Thymus (tissue), 11 donors: ENCODE data around the gene LILRA6. TPM values are rescaled to one million over a fixed set of nuclear protein-coding genes. Genes with fewer than 3 reads are reported as not detected.

Experiments used
- DNase-seq, 9 donors: peaks; one replicate each; pipeline ENCODE4 v3.0.0-alpha.2; 2013; ENCODE audit warnings: low spot score in 9 of 9, low read depth in 6 of 9, missing footprints in 1 of 9
- H3K27ac ChIP-seq, 2 donors: one replicate each; pipeline ENCODE4 v1.5.1; 2013; ENCODE audit warnings: control low read depth in 1 of 2, low read depth in 1 of 2, low read length in 1 of 2, mild to moderate bottlenecking in 1 of 2, moderate library complexity in 1 of 2
- H3K27me3 ChIP-seq, 2 donors: one replicate each; pipeline ENCODE4 v1.5.1; 2013; ENCODE audit warnings: low read length in 1 of 2; ENCODE audit not compliant: control insufficient read depth in 2 of 2, insufficient read depth in 1 of 2
- H3K36me3 ChIP-seq, 2 donors: one replicate each; pipeline ENCODE4 v1.5.1; 2013; ENCODE audit warnings: low read length in 1 of 2, mild to moderate bottlenecking in 1 of 2, moderate library complexity in 1 of 2; ENCODE audit not compliant: control insufficient read depth in 2 of 2, insufficient read depth in 2 of 2
- H3K4me1 ChIP-seq, 2 donors: one replicate each; pipeline ENCODE4 v1.5.1; 2013; ENCODE audit warnings: low read length in 2 of 2; ENCODE audit not compliant: control insufficient read depth in 2 of 2, insufficient read depth in 2 of 2
- H3K4me3 ChIP-seq, 2 donors: one replicate each; pipeline ENCODE4 v1.5.1; 2013; ENCODE audit warnings: low read length in 2 of 2, control low read depth in 1 of 2, mild to moderate bottlenecking in 1 of 2
- H3K9me3 ChIP-seq, 2 donors: one replicate each; pipeline ENCODE4 v1.5.1; 2013; ENCODE audit warnings: low read length in 1 of 2, mild to moderate bottlenecking in 1 of 2; ENCODE audit not compliant: control insufficient read depth in 2 of 2, insufficient read depth in 1 of 2
- WGBS: extraction: QIAGEN DNeasy Blood & Tissue Kit; methylation state at CpG from one replicate; pipeline ENCODE4 v1.1.7; 2013; 5-methylcytosine and 5-hydroxymethylcytosine counted together
- polyA plus RNA-seq: library from polyadenylated mRNA; stranded (reverse); fragments of 200-250 nt; gene quantifications from one replicate; pipeline ENCODE4 v1.2.3, GENCODE V29; 2013
- total RNA-seq: library from RNA; stranded (reverse); fragments of 120-200 nt; gene quantifications from one replicate; pipeline ENCODE4 v1.2.4, GENCODE V29; 2013
- donor health status: healthy.

LILRA6 gene
- total and polyA plus RNA-seq, 2 donors: 0.61 to 3.9 TPM

DNA sequence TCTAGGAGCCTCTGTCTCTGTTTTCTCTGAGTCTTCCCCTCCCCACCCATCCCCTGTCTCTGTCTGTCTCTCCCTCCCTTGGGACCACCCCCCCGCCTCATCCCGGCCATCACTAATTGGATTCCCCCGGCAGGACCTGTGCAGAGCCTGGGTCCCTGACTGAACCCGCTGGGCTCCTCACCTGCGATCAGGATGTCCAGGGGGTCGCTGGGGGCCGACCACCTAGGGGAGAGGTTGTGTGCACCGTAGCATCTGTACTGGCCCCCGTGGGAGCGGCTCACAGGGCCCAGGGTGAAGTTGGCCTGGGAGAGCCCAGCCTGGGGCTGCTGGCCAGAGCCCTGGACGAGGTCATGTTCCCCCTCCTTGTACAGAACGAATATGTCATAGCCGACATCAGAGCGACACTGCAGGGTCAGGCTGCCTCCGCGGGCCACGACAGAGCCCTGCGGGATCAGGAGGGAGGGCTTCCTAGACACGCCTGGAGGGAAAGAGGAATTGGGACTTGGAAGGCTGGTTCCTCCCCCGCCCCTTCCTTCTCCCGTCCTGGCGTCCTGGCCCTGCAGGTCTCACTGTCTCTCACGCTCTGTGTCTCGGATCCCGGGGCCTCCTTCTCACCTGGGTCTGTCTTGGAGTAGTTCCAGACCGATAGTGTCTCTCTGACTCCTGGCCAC, 12.7 kb upstream of the LILRA6 start:
- no peak overlapping the region for H3K4me3 ChIP-seq

DNA sequence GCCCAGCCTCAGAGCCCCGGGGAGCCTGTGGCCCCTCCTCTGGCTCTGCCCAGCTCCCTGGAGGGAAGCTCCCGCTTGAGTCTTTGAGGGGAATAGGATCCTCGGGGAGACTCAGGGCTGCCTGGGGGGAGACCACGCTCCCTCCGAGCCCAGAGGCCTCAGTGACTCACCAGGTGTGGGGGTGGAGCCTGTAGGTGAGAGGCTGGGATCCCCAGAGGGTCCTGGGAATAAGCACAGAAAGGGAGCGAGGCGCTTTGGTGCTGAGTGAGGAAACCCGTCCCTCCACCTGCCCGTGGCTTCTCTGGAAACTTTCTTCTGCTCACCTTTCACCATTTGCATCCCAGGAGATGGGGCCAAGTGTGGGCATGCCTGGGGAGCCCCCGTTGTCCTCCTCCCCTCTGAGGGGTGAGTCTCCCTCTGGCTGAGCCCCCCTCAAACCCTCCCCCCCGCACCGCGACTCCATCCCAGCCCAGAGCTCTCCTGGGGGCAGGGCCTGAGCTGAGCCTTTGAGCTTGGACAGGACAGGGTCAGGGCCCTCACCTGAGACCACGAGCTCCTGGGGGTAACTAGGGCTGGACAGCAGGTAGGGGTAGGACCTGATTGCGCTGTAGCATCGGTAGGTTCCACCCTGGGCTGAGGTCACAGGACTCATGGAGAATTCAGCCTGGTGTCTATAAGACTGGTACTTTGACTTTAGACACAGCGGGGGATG, 11.8 kb upstream of the LILRA6 start:
- H3K4me1 ChIP-seq: no peaks in the 10 kb centered on the region
- no peak for DNase-seq
- no peaks in the 10 kb centered on the region for H3K9me3 ChIP-seq
- peaks cover 0 to 7% of the 10 kb centered on the region in 2 donors for H3K27me3 ChIP-seq
- no peak overlapping the region for H3K27ac ChIP-seq
- no peak overlapping the region for H3K4me3 ChIP-seq
- H3K36me3 ChIP-seq: no peaks in the 10 kb centered on the region
- 85% methylated on average over 17 of the region's 17 CpGs for WGBS

More for the DNA sequence above, 12.7 kb upstream of the LILRA6 start:
- Histone ChIP-seq H3K27ac (no peak overlapping the region), H3K9me3 (no peaks in the 10 kb centered on the region), H3K4me1 (no peaks in the 10 kb centered on the region), H3K27me3 (peaks cover 0 to 8% of the 10 kb centered on the region in 2 donors), H3K36me3 (no peaks in the 10 kb centered on the region)
- WGBS: 88% methylated on average over 26 of the region's 26 CpGs
- no peak for DNase-seq

DNA sequence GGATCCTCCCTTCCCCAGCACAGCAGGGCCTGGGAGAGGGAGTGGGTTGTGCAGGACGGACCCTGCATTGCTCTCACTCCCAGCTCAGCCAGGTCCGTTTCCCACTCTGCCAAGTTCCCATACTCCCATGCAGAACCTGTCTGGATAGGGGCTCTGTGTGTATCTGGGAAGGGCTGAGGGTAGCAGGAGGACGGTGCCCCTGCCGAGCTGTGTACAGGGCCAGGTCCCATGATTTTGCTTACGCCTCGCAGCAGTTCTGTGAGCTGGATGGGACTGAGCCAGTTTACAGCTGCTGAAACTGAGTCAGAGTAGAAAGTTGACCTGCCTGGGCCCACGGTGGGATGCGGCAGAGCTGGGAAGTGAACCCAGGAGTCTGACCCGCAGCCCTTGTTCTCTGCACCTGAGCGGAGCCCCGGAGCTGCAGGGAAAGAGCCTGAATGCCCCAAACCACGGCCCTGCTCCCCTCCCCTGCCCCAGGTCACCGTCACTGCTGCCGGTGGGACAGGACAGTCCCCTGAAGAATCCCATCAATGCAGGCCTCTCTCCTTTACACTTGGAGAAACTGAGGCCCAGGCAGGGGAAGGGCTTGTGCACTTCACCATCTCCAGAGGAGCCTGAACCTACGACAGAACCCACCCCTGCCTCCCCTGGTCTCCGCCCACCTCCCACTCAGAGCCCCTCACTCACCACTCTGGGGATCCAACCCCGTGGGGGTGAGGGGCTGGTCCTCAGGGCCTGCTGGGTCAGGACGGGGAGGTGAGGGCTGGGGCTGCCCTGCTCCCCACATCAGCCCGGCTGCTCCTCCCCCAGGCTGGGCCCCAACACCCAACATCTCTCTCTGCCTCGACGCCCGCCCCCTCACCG, 11.0 kb upstream of the LILRA6 start:
- no peak overlapping the region for H3K27ac ChIP-seq
- H3K4me3 ChIP-seq: no peak overlapping the region
- H3K27me3 ChIP-seq: peaks cover 0 to 7% of the 10 kb centered on the region in 2 donors
- H3K9me3 ChIP-seq: no peaks in the 10 kb centered on the region
- DNase-seq: no peak
- no peaks in the 10 kb centered on the region for H3K4me1 ChIP-seq
- no peaks in the 10 kb centered on the region for H3K36me3 ChIP-seq
- 89% methylated on average over 23 of the region's 23 CpGs for WGBS

DNA sequence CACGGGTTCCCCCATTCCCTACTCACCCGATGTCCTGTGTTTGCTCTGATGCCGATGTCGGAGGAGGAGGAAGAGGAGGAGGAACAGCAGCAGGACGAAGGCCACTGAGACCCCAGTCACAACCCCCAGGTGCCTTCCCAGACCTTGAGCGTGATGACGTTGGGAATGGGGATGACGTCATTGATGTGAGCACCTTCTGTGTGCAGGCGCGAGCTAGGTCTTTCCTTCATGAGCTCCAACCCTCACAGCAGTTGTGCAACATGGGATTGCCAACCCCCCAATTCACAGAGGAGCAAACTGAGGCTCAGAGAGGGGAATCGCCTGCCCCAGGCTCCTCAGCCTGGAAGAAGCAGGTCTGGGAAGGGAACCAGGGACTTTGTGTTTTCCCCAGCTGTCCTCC, 10.3 kb upstream of the LILRA6 start:
- Histone ChIP-seq H3K9me3 (no peaks in the 10 kb centered on the region), H3K4me3 (no peak overlapping the region), H3K4me1 (no peaks in the 10 kb centered on the region), H3K36me3 (no peaks in the 10 kb centered on the region), H3K27me3 (peaks cover 0 to 12% of the 10 kb centered on the region in 2 donors), H3K27ac (no peak overlapping the region)
- 95% methylated on average over 11 of the region's 11 CpGs for whole genome bisulfite sequencing
- DNase-seq: no peak

DNA sequence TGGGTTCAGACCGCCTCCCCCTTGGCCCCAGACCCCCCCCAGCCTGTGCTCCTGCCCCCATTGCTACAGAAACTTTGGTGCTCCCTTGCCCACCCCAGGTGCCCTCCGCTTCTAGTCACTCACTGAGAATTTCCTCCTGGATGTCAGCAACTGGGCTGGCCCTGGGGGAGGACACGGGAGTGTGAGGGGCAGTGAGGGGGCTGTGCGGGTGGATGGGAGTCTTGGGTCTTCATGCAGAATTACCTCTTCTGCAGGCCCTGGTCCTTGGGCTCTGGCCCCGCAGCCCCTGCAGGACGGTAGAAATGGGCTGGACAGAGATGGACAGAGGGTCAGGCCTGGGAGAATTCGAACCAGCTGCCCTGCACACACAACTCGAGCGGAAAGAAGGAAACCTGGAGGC, 9.7 kb upstream of the LILRA6 start:
- WGBS: 89% methylated on average over 9 of the region's 9 CpGs
- Histone ChIP-seq H3K36me3 (no peaks in the 10 kb centered on the region), H3K4me3 (no peak overlapping the region), H3K4me1 (peaks cover 0 to 4% of the 10 kb centered on the region in 2 donors), H3K27me3 (peaks cover 0 to 17% of the 10 kb centered on the region in 2 donors), H3K9me3 (no peaks in the 10 kb centered on the region), H3K27ac (no peak overlapping the region)
- DNase-seq: no peak

DNA sequence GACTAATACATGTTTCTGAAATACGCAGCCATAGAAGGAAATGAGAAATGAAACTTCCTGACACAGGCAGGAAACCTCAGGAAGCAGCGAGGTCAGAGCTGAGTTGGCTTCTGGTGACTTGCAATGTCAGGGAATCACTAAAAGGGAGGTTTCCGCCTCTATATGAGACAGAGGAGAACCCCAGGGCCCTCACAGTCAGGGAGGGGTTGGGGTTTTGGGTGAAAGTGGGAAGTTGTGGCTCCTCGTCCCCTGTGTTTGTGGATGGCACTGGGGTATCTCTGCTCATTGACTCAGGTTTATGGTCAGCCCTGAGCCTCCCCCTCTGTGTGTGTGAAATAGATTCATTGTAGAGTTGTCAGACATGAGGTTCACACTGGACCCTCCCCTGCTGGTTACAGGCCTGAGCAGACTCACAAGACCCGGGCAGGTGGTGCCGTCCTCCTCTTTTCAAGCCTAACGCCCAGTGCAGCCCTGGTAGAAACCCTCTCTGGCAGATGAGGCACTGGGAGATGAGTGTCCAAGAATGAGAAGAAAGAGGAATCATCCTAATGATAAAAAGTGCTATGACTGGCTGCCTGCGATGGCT, 5.5 kb upstream of the LILRA6 start:
- peak in 2 of 9 donors; percentile 4 to 24 for DNase-seq
- Histone ChIP-seq H3K4me3 (no peak overlapping the region), H3K36me3 (no peaks in the 10 kb centered on the region), H3K27ac (no peak overlapping the region), H3K9me3 (no peaks in the 10 kb centered on the region), H3K27me3 (peaks cover 0 to 15% of the 10 kb centered on the region in 2 donors), H3K4me1 (peaks cover 0 to 6% of the 10 kb centered on the region in 2 donors)
- 45% methylated on average over 8 of the region's 8 CpGs for WGBS

DNA sequence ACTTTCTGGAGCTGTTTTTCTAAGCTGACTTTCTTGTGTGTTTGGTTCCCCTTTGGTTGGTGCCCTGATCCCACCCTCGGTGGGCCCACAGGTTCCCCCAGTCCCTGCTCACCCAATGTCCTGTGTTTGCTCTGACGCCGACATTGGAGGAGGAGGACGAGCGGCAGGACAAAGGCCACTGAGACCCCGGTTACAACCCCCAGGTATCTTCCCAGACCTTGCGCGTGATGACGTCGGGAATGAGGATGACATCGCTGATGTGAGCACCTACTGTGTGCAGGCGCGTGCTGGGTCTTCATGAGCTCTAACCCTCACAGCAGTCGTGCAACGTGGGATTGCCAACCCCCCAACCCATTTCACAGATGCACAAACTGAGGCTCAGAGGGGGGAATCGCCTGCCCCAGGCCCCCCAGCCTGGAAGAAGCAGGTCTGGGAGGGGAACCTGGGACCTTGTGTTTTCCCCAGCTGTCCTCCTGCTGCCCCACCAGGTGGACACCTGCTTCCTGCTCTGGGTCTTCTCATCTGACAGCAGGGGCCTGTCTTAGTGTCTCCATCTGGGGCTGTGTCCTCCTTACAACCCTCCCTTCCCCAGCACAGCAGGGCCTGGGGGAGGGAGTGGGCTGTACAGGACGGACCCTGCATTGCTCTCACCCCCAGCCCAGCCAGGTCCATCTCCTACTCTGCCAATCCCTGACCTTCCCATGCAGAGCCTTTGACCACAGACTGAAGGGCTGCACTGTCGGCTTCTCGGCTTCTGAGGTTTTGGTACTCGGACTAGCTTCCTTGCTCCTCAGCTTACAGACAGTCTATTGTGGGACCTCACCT, 4.7 kb upstream of the LILRA6 start:
- Histone ChIP-seq H3K4me3 (no peak overlapping the region), H3K27ac (no peak overlapping the region), H3K36me3 (no peaks in the 10 kb centered on the region), H3K27me3 (peaks cover 0 to 13% of the 10 kb centered on the region in 2 donors), H3K4me1 (peaks cover 0 to 6% of the 10 kb centered on the region in 2 donors), H3K9me3 (no peaks in the 10 kb centered on the region)
- no peak for DNase-seq
- 80% methylated on average over 20 of the region's 20 CpGs for WGBS

DNA sequence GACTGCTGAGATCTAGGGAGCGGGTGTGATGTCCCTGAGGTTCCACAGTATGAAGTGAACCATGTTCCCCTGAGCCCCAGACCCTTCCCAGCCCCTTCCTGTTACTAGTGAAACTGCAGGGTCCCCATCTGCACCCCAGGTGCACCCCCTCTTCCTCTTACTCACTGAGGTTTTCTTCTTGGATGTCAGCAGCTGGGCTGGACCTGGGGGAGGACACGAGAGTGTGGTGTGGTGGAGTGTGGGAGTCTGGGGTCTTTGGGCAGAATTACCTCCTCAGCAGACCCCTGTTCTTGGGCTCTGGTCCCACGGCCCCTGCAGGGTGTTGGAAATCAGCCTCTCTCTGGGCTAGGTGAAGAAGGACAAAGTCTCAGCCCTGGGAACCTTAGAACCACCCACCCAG, 3.3 kb upstream of the LILRA6 start:
- Histone ChIP-seq H3K4me3 (no peak overlapping the region), H3K27me3 (peaks cover 0 to 13% of the 10 kb centered on the region in 2 donors), H3K9me3 (no peaks in the 10 kb centered on the region), H3K4me1 (peaks cover 0 to 6% of the 10 kb centered on the region in 2 donors), H3K36me3 (no peaks in the 10 kb centered on the region), H3K27ac (no peak overlapping the region)
- 76% methylated on average over 3 of the region's 3 CpGs for WGBS
- no peak for DNase-seq
